ENCODE measurements around the gene ZMIZ1. TPM values are rescaled to one million over a fixed set of nuclear protein-coding genes. Genes with fewer than 3 reads are reported as not detected.

ZMIZ1 gene
- total RNA-seq, 4 donors from 2014 or later: 65.5 to 88.2 (median 69.3) TPM

- Histone ChIP-seq H3K9me3 (no peaks in the 10 kb centered on the region), H3K4me1 (peaks cover 0 to 99% (median 69%) of the 10 kb centered on the region in 4 donors), H3K4me3 (no peak overlapping the region), H3K27me3 (no peaks in the 10 kb centered on the region), H3K27ac (peak overlapping the region in 3 of 4 donors; percentile 13 to 94 (median 89)), H3K36me3 (no peaks in the 10 kb centered on the region)
- WGBS, 2 donors: 78 to 87% methylated on average over 10 of the region's 10 CpGs
- DNase-seq (ENCODE audit: low spot score in 2 of 2): no peak
- TF ChIP-seq POLR2A (IDR thresholded peaks at IDR 0.05) (no peak), EP300 (IDR thresholded peaks at IDR 0.05) (no peak), CTCF (IDR thresholded peaks at IDR 0.05) (no peak)
Observed at GRCh38 chr10:79092292-79092896, 23.6 kb downstream of the ZMIZ1 start.

DNA sequence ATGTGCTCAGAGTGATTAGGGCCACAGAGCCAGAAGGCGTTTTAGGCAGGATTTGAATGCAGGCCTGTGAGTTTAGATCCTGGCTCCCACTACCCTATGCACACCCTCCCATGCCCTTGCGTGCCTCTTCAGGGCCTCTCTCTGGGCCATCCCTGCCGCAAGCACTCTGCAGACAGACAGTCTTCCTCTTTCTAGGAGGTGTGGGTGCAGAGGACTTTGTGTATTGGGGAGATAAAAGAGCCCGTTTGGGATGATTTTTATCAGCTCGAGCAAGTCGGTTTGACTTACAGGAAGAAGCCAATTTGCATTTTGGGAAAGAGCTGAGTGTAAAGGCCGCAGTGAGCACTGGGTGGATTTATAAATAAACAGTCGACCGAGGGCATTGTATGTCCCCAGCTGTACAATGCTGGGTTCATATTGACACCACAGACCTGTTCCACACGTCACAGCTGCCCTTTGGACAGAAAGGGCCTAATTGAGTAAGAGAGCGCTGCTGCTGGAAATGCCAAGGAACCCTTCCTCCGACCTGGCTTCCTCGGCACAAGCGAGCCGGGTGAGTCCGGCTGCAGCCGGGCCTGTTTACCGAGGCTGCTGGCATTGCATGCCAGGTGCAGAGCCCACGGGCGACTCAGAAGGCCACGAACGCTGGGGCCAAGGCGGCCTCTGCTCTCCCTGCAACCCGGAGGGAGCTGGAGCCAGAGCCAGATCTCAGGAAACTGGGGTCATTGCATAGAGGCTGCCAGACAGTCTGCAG is 25.1 kb downstream of the ZMIZ1 start:
- peak overlapping the region; percentile 76 to 94 (median 86) for H3K27ac ChIP-seq
- WGBS, 2 donors: 7 to 17% methylated on average over 19 to 24 of the region's 24 CpGs
- peak; percentile 55 to 67 for DNase-seq (ENCODE audit: low spot score in 2 of 2)
- H3K4me3 ChIP-seq: no peak overlapping the region
- H3K9me3 ChIP-seq: no peaks in the 10 kb centered on the region
- H3K36me3 ChIP-seq: no peaks in the 10 kb centered on the region
- no peaks in the 10 kb centered on the region for H3K27me3 ChIP-seq
- TF ChIP-seq POLR2A (IDR thresholded peaks at IDR 0.05) (no peak), EP300 (IDR thresholded peaks at IDR 0.05) (peak; percentile 56 to 98), CTCF (IDR thresholded peaks at IDR 0.05) (peak in 1 of 5 experiments; percentile 12)
- peaks cover 0 to 99% (median 67%) of the 10 kb centered on the region in 4 donors for H3K4me1 ChIP-seq

- Histone ChIP-seq H3K4me1 (peaks cover 0 to 99% (median 66%) of the 10 kb centered on the region in 4 donors), H3K27me3 (no peaks in the 10 kb centered on the region), H3K9me3 (no peaks in the 10 kb centered on the region), H3K4me3 (no peak overlapping the region), H3K27ac (peak overlapping the region; percentile 76 to 94 (median 86)), H3K36me3 (no peaks in the 10 kb centered on the region)
- 71 to 79% methylated on average over 11 to 12 of the region's 12 CpGs for WGBS, 2 donors
- DNase-seq (ENCODE audit: low spot score in 2 of 2): no peak
- no peak for TF ChIP-seq EP300 (IDR thresholded peaks at IDR 0.05)
- no peak for TF ChIP-seq CTCF (IDR thresholded peaks at IDR 0.05)
- TF ChIP-seq POLR2A (IDR thresholded peaks at IDR 0.05): no peak
Observed at GRCh38 chr10:79094412-79095175, 25.8 kb downstream of the ZMIZ1 start.

- peak overlapping the region in 3 of 4 donors; percentile 17 to 94 (median 89) for H3K27ac ChIP-seq
- no peak for DNase-seq (ENCODE audit: low spot score in 2 of 2)
- no peak overlapping the region for H3K4me3 ChIP-seq
- H3K36me3 ChIP-seq: no peaks in the 10 kb centered on the region
- WGBS, 2 donors: 79 to 88% methylated on average over 11 of the region's 11 CpGs
- H3K4me1 ChIP-seq: peaks cover 0 to 99% (median 70%) of the 10 kb centered on the region in 4 donors
- TF ChIP-seq POLR2A (IDR thresholded peaks at IDR 0.05) (no peak), EP300 (IDR thresholded peaks at IDR 0.05) (no peak), CTCF (IDR thresholded peaks at IDR 0.05) (no peak)
- no peaks in the 10 kb centered on the region for H3K27me3 ChIP-seq
- no peaks in the 10 kb centered on the region for H3K9me3 ChIP-seq
Observed at GRCh38 chr10:79095316-79095715, 26.6 kb downstream of the ZMIZ1 start.
